K562 (cell line): ENCODE results near the gene MAD1L1. TPM values are rescaled to one million over a fixed set of nuclear protein-coding genes. Genes with fewer than 3 reads are reported as not detected.

Experiments used
- ETS2 ChIP-seq: IDR thresholded peaks from 2 replicates; pipeline ENCODE4 v1.6.1; 2016; ENCODE audit warnings: borderline replicate concordance, missing genetic modification characterization, mild to moderate bottlenecking, moderate library complexity, missing compliant biosample characterization; ENCODE audit not compliant: poor library complexity, severe bottlenecking
- ETV1 ChIP-seq: fragments of 450-650 bp; conservative IDR thresholded peaks from 2 replicates; pipeline ENCODE4 v1.6.1; 2016; ENCODE audit warnings: missing genetic modification characterization, control low read depth, low read depth, missing compliant biosample characterization
- NBN ChIP-seq: fragments of 450-650 bp; IDR thresholded peaks from 2 replicates; pipeline ENCODE4 v1.6.1; 2016; ENCODE audit warnings: low read depth, mild to moderate bottlenecking
- NONO ChIP-seq, 2 experiments: fragments of 200-400 bp in 1 of 2; fragments of 450-650 bp in 1 of 2; formaldehyde crosslinking in 1 of 2; IDR thresholded peaks; 2 replicates each; pipeline ENCODE4 v1.6.1; 2017; ENCODE audit warnings: low read depth in 2 of 2, mild to moderate bottlenecking in 2 of 2, moderate library complexity in 2 of 2, low read length in 1 of 2
- RHOXF2B ChIP-seq: fragments of 250-450 bp; sonication (Bioruptor Pico); conservative IDR thresholded peaks from 2 replicates; pipeline ENCODE4 v1.5.1; 2021
- SREBF2 ChIP-seq: sonication (generic); formaldehyde crosslinking; IDR thresholded peaks from 2 replicates; pipeline ENCODE4 v1.4.0; 2020; ENCODE audit warnings: mild to moderate bottlenecking, missing genetic modification reagents
- TEAD4 ChIP-seq, 2 experiments: sonication (generic) in 1 of 2; formaldehyde crosslinking in 1 of 2; IDR thresholded peaks; 2 replicates each; pipeline versions ENCODE4 v1.6.1 to v1.8.0; 2012 to 2022; ENCODE audit warnings: borderline replicate concordance in 1 of 2, inconsistent platforms in 1 of 2, low read length in 1 of 2, mild to moderate bottlenecking in 1 of 2, missing genetic modification reagents in 1 of 2
- YY1 ChIP-seq, 3 experiments: IDR thresholded peaks; 2 replicates each; pipeline ENCODE4 v1.6.1; 2011; ENCODE audit warnings: low read length in 2 of 3, mild to moderate bottlenecking in 2 of 3, moderate library complexity in 2 of 3, borderline replicate concordance in 1 of 3, control low read depth in 1 of 3, low read depth in 1 of 3; ENCODE audit not compliant: insufficient read depth in 3 of 3, insufficient replicate concordance in 2 of 3, control insufficient read depth in 1 of 3, insufficient read length in 1 of 3; ENCODE audit errors: extremely low read depth in 1 of 3
- ZNF3 ChIP-seq: fragments of 250-450 bp; sonication (Bioruptor Pico); IDR thresholded peaks from 2 replicates; pipeline ENCODE4 v1.5.0; 2021; ENCODE audit warnings: mild to moderate bottlenecking, moderate library complexity
- ZNF76 ChIP-seq: fragments of 250-450 bp; sonication (Bioruptor Pico); IDR thresholded peaks from 2 replicates; pipeline ENCODE4 v1.4.0; 2020; ENCODE audit warnings: mild to moderate bottlenecking, moderate library complexity, borderline replicate concordance
- polyA plus RNA-seq, 8 experiments: library from polyadenylated mRNA; depleted of rRNA in 4 of 8; stranded (reverse) in 5 of 8; unstranded in 3 of 8; fragments of >200 nt; fragmentation: Nextera tagmentation in 2 of 8; fragmentation: Illumina TruSeq in 1 of 8; extraction: Ambion mirVana in 2 of 8; extraction: Trizol in 1 of 8; gene quantifications; 2 replicates each; pipeline versions ENCODE4 v1.2.1 to v1.2.3, GENCODE V29; 2011 to 2014; ENCODE audit warnings: inconsistent platforms in 1 of 8, missing spikeins in 1 of 8
- total RNA-seq, 7 experiments: library from RNA; depleted of rRNA in 6 of 7; stranded (reverse); fragments of >200 nt in 6 of 7; fragmentation: Illumina TruSeq in 2 of 7; extraction: Trizol in 2 of 7; gene quantifications; 2 replicates each; pipeline versions ENCODE4 v1.2.1 to v1.2.3, GENCODE V29; 2011 to 2021; ENCODE audit warnings: low replicate concordance in 1 of 7
- TF ChIP-seq, protein P1 (sequence below): sonication (generic); formaldehyde crosslinking; IDR thresholded peaks from 2 replicates; pipeline ENCODE4 v1.8.0; 2022; ENCODE audit warnings: mild to moderate bottlenecking, missing genetic modification reagents
- TF ChIP-seq, protein P2 (sequence below), 2 experiments: fragments of 450-650 bp in 1 of 2; IDR thresholded peaks; 2 replicates each; pipeline ENCODE4 v1.6.1; 2011 to 2017; ENCODE audit warnings: low read depth in 2 of 2, antibody characterized with exemption in 1 of 2, borderline replicate concordance in 1 of 2, low read length in 1 of 2, mild to moderate bottlenecking in 1 of 2, mixed read lengths in 1 of 2; ENCODE audit not compliant: control insufficient read depth in 1 of 2
- TF ChIP-seq, protein P3 (sequence below): fragments of 250-450 bp; sonication (Bioruptor Pico); IDR thresholded peaks from 2 replicates; pipeline ENCODE4 v1.4.0; 2020; ENCODE audit warnings: borderline replicate concordance
- TF ChIP-seq, protein P4 (sequence below): sonication (generic); formaldehyde crosslinking; IDR thresholded peaks from 2 replicates; pipeline ENCODE4 v1.8.0; 2022; ENCODE audit warnings: mild to moderate bottlenecking, missing genetic modification reagents

Gene MAD1L1
- total and polyA plus RNA-seq, 9 of the 15 experiments (the other 6 are each of a cell fraction or from before 2014, with no cell fraction given), result 1.7 to 89.7 (median 18.0) TPM

DNA sequence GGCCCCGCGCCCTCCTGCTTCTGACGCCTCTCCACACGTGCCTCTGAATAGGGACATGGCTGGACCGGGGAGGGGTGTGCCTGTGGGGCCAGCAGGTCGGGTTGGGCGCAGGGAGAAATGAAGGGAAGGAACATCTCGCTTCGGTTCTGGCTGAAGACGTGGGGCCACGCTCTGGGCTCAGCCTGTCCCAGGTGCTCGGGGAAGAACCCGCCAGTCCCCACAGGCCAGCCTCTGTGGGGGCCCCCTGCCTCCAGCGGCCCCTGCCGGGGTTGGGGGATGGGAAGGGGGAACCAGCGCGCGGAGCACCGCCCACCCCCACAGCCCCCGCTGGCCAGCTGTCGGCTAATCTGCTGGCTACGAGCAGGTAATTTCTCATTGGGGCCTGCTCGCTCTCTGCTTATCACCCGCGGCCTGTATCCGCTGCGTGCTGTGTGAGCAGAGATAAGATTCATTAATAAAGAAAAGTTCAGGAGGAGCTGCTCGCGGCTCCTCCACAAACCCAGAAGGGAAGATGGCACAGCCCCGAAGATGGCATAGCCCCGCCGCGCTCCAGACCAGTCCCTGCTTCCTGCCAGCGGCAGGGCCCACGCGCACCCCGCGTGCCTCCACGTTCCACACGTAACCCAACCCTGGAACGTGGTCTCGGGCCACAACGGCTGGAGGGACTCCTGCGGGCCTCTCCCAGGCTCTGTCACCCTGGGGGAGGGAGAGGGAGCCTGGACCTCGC lies 376.4 kb downstream of the MAD1L1 start (continued):
- TF ChIP-seq, protein P1, sequence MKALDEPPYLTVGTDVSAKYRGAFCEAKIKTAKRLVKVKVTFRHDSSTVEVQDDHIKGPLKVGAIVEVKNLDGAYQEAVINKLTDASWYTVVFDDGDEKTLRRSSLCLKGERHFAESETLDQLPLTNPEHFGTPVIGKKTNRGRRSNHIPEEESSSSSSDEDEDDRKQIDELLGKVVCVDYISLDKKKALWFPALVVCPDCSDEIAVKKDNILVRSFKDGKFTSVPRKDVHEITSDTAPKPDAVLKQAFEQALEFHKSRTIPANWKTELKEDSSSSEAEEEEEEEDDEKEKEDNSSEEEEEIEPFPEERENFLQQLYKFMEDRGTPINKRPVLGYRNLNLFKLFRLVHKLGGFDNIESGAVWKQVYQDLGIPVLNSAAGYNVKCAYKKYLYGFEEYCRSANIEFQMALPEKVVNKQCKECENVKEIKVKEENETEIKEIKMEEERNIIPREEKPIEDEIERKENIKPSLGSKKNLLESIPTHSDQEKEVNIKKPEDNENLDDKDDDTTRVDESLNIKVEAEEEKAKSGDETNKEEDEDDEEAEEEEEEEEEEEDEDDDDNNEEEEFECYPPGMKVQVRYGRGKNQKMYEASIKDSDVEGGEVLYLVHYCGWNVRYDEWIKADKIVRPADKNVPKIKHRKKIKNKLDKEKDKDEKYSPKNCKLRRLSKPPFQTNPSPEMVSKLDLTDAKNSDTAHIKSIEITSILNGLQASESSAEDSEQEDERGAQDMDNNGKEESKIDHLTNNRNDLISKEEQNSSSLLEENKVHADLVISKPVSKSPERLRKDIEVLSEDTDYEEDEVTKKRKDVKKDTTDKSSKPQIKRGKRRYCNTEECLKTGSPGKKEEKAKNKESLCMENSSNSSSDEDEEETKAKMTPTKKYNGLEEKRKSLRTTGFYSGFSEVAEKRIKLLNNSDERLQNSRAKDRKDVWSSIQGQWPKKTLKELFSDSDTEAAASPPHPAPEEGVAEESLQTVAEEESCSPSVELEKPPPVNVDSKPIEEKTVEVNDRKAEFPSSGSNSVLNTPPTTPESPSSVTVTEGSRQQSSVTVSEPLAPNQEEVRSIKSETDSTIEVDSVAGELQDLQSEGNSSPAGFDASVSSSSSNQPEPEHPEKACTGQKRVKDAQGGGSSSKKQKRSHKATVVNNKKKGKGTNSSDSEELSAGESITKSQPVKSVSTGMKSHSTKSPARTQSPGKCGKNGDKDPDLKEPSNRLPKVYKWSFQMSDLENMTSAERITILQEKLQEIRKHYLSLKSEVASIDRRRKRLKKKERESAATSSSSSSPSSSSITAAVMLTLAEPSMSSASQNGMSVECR (CRISPR knock-in tag), result no peak
- TF ChIP-seq ZNF3 (CRISPR knock-in tag) (no peak), ZNF76 (CRISPR knock-in tag) (0 out of 2 replicates have a peak, but pooled peaks have one; percentile 7), NONO (IDR thresholded peaks at IDR 0.05; ENCODE audit: low read depth in 2 of 2, low read length in 1 of 2) (peak in 1 of 2 experiments; percentile 23; a peak in 2 of 4 replicates), ETV1 (tag) (peak; percentile 89), SREBF2 (CRISPR knock-in tag) (peak; percentile 27; the same call in 1 of the 2 replicates), NBN (peak; percentile 76; the same call in 1 of the 2 replicates), YY1 (IDR thresholded peaks at IDR 0.05; ENCODE audit: borderline replicate concordance in 1 of 3, control insufficient read depth in 1 of 3, extremely low read depth in 1 of 3, insufficient read depth in 3 of 3, insufficient read length in 1 of 3, insufficient replicate concordance in 2 of 3, low read depth in 1 of 3, low read length in 2 of 3) (peak in 1 of 3 experiments; percentile 42), ETS2 (peak; percentile 46), TEAD4 (IDR thresholded peaks at IDR 0.05; ENCODE audit: low read length) (peak; percentile 98), TEAD4 (CRISPR knock-in tag; IDR thresholded peaks at IDR 0.05; ENCODE audit: borderline replicate concordance) (no peak; the same call in 1 of the 2 replicates), RHOXF2B (CRISPR knock-in tag) (no peak)
- TF ChIP-seq, protein P2, sequence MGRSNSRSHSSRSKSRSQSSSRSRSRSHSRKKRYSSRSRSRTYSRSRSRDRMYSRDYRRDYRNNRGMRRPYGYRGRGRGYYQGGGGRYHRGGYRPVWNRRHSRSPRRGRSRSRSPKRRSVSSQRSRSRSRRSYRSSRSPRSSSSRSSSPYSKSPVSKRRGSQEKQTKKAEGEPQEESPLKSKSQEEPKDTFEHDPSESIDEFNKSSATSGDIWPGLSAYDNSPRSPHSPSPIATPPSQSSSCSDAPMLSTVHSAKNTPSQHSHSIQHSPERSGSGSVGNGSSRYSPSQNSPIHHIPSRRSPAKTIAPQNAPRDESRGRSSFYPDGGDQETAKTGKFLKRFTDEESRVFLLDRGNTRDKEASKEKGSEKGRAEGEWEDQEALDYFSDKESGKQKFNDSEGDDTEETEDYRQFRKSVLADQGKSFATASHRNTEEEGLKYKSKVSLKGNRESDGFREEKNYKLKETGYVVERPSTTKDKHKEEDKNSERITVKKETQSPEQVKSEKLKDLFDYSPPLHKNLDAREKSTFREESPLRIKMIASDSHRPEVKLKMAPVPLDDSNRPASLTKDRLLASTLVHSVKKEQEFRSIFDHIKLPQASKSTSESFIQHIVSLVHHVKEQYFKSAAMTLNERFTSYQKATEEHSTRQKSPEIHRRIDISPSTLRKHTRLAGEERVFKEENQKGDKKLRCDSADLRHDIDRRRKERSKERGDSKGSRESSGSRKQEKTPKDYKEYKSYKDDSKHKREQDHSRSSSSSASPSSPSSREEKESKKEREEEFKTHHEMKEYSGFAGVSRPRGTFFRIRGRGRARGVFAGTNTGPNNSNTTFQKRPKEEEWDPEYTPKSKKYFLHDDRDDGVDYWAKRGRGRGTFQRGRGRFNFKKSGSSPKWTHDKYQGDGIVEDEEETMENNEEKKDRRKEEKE (IDR thresholded peaks at IDR 0.05; ENCODE audit: borderline replicate concordance in 1 of 2, control insufficient read depth in 1 of 2, low read depth in 2 of 2, low read length in 1 of 2), result 0 out of 4 replicates have a peak, but pooled peaks of 1 of the 2 experiments have one; percentile 40
- TF ChIP-seq, protein P3, sequence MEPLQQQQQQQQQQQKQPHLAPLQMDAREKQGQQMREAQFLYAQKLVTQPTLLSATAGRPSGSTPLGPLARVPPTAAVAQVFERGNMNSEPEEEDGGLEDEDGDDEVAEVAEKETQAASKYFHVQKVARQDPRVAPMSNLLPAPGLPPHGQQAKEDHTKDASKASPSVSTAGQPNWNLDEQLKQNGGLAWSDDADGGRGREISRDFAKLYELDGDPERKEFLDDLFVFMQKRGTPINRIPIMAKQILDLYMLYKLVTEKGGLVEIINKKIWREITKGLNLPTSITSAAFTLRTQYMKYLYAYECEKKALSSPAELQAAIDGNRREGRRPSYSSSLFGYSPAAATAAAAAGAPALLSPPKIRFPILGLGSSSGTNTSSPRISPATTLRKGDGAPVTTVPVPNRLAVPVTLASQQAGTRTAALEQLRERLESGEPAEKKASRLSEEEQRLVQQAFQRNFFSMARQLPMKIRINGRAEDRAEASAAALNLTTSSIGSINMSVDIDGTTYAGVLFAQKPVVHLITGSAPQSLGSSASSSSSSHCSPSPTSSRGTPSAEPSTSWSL (CRISPR knock-in tag), result 0 out of 2 replicates have a peak, but pooled peaks have one; percentile 11
- TF ChIP-seq, protein P4, sequence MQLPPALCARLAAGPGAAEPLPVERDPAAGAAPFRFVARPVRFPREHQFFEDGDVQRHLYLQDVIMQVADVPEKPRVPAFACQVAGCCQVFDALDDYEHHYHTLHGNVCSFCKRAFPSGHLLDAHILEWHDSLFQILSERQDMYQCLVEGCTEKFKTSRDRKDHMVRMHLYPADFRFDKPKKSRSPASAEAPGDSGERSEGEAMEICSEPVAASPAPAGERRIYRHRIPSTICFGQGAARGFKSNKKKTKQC (CRISPR knock-in tag), result peak; percentile 68; the same call in 1 of the 2 replicates
